Measurements from ENCODE around the gene SGMS2. TPM values are rescaled to one million over a fixed set of nuclear protein-coding genes. Genes with fewer than 3 reads are reported as not detected.

The SGMS2 gene
- polyA plus RNA-seq, 2 of the 4 experiments (the other 2 are of a cell fraction) = 8.5 to 22.6 TPM

GRCh38 chr4:107804956-107805355 is 19.8 kb upstream of the SGMS2 start:
- no peak overlapping the region for H3K27ac ChIP-seq
- H3K9me3 ChIP-seq = no peaks in the 10 kb centered on the region
- ChIA-PET POLR2A (no interaction called here), CTCF (no interaction called here)
- WGBS (ENCODE audit: missing lambda C conversion rate) = 67% methylated on average over 3 of the region's 3 CpGs
- no peak for TF ChIP-seq POLR2A (IDR thresholded peaks at IDR 0.05; ENCODE audit: low read length)
- no peak for TF ChIP-seq HOXB5 (CRISPR knock-in tag; IDR thresholded peaks at IDR 0.05)
- no peak for TF ChIP-seq RCOR1 (IDR thresholded peaks at IDR 0.05; ENCODE audit: low read depth, low read length)
- no peak for TF ChIP-seq NPAS2 (CRISPR knock-in tag; IDR thresholded peaks at IDR 0.05; ENCODE audit: borderline replicate concordance)
- DNase-seq (ENCODE audit: low read depth in 1 of 2, low spot score in 1 of 2) (no peak), ATAC-seq (no peak), FAIRE-seq (no peak)
- no peak overlapping the region for H3K4me2 ChIP-seq
- H3K4me1 ChIP-seq = no peaks in the 10 kb centered on the region
- H3K4me3 ChIP-seq = no peak overlapping the region

GRCh38 chr4:107806196-107806595 is 18.5 kb upstream of the SGMS2 start:
- no peak for ATAC-seq
- Histone ChIP-seq H3K4me1 (no peaks in the 10 kb centered on the region), H3K4me3 (no peak overlapping the region), H3K4me2 (no peak overlapping the region), H3K9me3 (no peaks in the 10 kb centered on the region), H3K27ac (no peak overlapping the region)
- CTCF ChIA-PET = no interaction called here
- no peak for FAIRE-seq
- no peak for DNase-seq (ENCODE audit: low read depth in 1 of 2, low spot score in 1 of 2)
- TF ChIP-seq JUNB (IDR thresholded peaks at IDR 0.05) (no peak), HMGXB4 (CRISPR knock-in tag; IDR thresholded peaks at IDR 0.05; ENCODE audit: borderline replicate concordance) (no peak), GATA3 (IDR thresholded peaks at IDR 0.05; ENCODE audit: borderline replicate concordance) (no peak), REST (IDR thresholded peaks at IDR 0.05) (no peak), CHD2 (IDR thresholded peaks at IDR 0.05; ENCODE audit: low read length, partially characterized antibody) (no peak), RNF2 (IDR thresholded peaks at IDR 0.05; ENCODE audit: borderline replicate concordance, low read depth) (no peak), POLR2AphosphoS2 (conservative IDR thresholded peaks at IDR 0.05; ENCODE audit: low read length) (no peak), RARB (CRISPR knock-in tag; IDR thresholded peaks at IDR 0.05) (no peak), ATOH8 (CRISPR knock-in tag; IDR thresholded peaks at IDR 0.05; ENCODE audit: low read depth) (no peak), EP300 (IDR thresholded peaks at IDR 0.05) (no peak), ZFP36 (IDR thresholded peaks at IDR 0.05; ENCODE audit: borderline replicate concordance, partially characterized antibody) (no peak), BCL3 (IDR thresholded peaks at IDR 0.05) (no peak), E2F6 (IDR thresholded peaks at IDR 0.05; ENCODE audit: borderline replicate concordance, low read depth) (no peak), ELK1 (IDR thresholded peaks at IDR 0.05; ENCODE audit: low read depth, low read length) (no peak), FOSL2 (IDR thresholded peaks at IDR 0.05) (no peak), FOSL2 (CRISPR knock-in tag; IDR thresholded peaks at IDR 0.05) (no peak), HDAC2 (IDR thresholded peaks at IDR 0.05) (no peak), RFX5 (IDR thresholded peaks at IDR 0.05) (no peak), MAFK (IDR thresholded peaks at IDR 0.05; ENCODE audit: partially characterized antibody) (no peak)
- POLR2A ChIA-PET = no interaction called here
- 69% methylated on average over 2 of the region's 2 CpGs for WGBS (ENCODE audit: missing lambda C conversion rate)

All from A549 (cell line).